Panc1 (cell line): ENCODE results near the gene TIAL1. TPM values are rescaled to one million over a fixed set of nuclear protein-coding genes. Genes with fewer than 3 reads are reported as not detected.
A peak's percentile ranks its signal among the peaks of the same experiment; 100 is the strongest.

Experiments
- ATAC-seq: fragments of 200-7000 bp; cut with Tn5 transposase; 2 replicates; pipeline ENCODE4 v1.9.1; 2020; ENCODE audit warnings: mild to moderate bottlenecking, moderate library complexity
- BruUV-seq: library from RNA; stranded (reverse); fragments of 400-500 nt; replicated peaks from 2 replicates; lab custom pipeline; 2021; lab: Mats Ljungman, UMichigan
- CTCF ChIA-PET: fragments of 300-600 bp; sonication (Branson Sonifier 250); formaldehyde crosslinking; loops from one replicate; lab custom pipeline; 2022; ENCODE audit warnings: antibody characterized with exemption; lab: Charles Lee
- POLR2A ChIA-PET: fragments of 300-600 bp; sonication (Branson Sonifier 250); formaldehyde crosslinking; loops from one replicate; lab custom pipeline; 2022; ENCODE audit warnings: antibody characterized with exemption; lab: Charles Lee
- DNase-seq: peaks from one replicate; pipeline ENCODE4 v3.0.0-alpha.2; 2010; ENCODE audit warnings: low read depth, low spot score
- H3K27ac ChIP-seq: 2 replicates; pipeline ENCODE4 v1.5.1; 2011; ENCODE audit warnings: mild to moderate bottlenecking, low read length, inconsistent platforms
- H3K27me3 ChIP-seq: fragments of 200-500 bp; sonication (Bioruptor generic); 2 replicates; pipeline ENCODE4 v1.6.0; 2014; ENCODE audit warnings: low read length, inconsistent platforms; ENCODE audit not compliant: control insufficient read depth, insufficient read depth
- H3K36me3 ChIP-seq: fragments of 200-500 bp; sonication (Bioruptor generic); 2 replicates; pipeline ENCODE4 v1.5.1; 2014; ENCODE audit warnings: inconsistent platforms, mild to moderate bottlenecking, low read length, moderate library complexity; ENCODE audit not compliant: control insufficient read depth, insufficient read depth
- H3K4me1 ChIP-seq: 2 replicates; pipeline ENCODE4 v1.5.1; 2011; ENCODE audit warnings: inconsistent platforms, mild to moderate bottlenecking, low read length, moderate library complexity; ENCODE audit not compliant: control insufficient read depth, insufficient read depth
- H3K4me3 ChIP-seq, 2 experiments: 2 replicates each; pipeline ENCODE4 v1.5.1; 2011 to 2012; ENCODE audit warnings: low read depth in 2 of 2, low read length in 2 of 2, mild to moderate bottlenecking in 2 of 2, inconsistent platforms in 1 of 2, moderate library complexity in 1 of 2
- H3K9me3 ChIP-seq: fragments of 200-500 bp; sonication (Bioruptor generic); 2 replicates; pipeline ENCODE4 v1.5.1; 2014; ENCODE audit warnings: low read depth, mild to moderate bottlenecking, inconsistent platforms, low read length, moderate library complexity; ENCODE audit not compliant: control insufficient read depth, insufficient read depth
- CTCF ChIP-seq: fragments of 450-650 bp; IDR thresholded peaks from 2 replicates; pipeline ENCODE4 v1.5.1; 2017; ENCODE audit warnings: mild to moderate bottlenecking
- POLR2AphosphoS5 ChIP-seq: IDR thresholded peaks from 2 replicates; pipeline ENCODE4 v1.6.1; 2012; ENCODE audit warnings: mild to moderate bottlenecking, low read depth, low read length, moderate library complexity
- SIN3A ChIP-seq: IDR thresholded peaks from 2 replicates; pipeline ENCODE4 v1.6.1; 2012; ENCODE audit warnings: low read depth, mild to moderate bottlenecking, low read length, moderate library complexity, borderline replicate concordance; ENCODE audit not compliant: insufficient read depth
- TCF7L2 ChIP-seq: IDR thresholded peaks from 2 replicates; pipeline ENCODE4 v1.6.1; 2011; ENCODE audit warnings: mild to moderate bottlenecking, low read depth, low read length, inconsistent platforms
- in situ Hi-C: cut with HindIII; loops from 2 replicates; pipeline ENCODE4 v1.10.0; 2016; ENCODE audit warnings: low sequenced_read_pairs, low pct_unique_long_range_greater_than_20kb
- intact Hi-C: fragments of 100-400 bp; cut with micrococcal nuclease; formaldehyde crosslinking; loops from one replicate; pipeline ENCODE4 v1.10.0; 2022; ENCODE audit not compliant: unreplicated experiment
- total RNA-seq: library from RNA; stranded (reverse); gene quantifications from one replicate; pipeline ENCODE4 v1.2.1, GENCODE V29; 2021; ENCODE audit not compliant: unreplicated experiment
- TF ChIP-seq, protein P1 (sequence below), 2 experiments: IDR thresholded peaks; 2 replicates each; pipeline ENCODE4 v1.6.1; 2011 to 2012; ENCODE audit warnings: low read depth in 2 of 2, control low read depth in 1 of 2, low read length in 1 of 2, mild to moderate bottlenecking in 1 of 2, moderate library complexity in 1 of 2; ENCODE audit not compliant: insufficient read depth in 1 of 2

Gene TIAL1
- total RNA-seq, 1 experiment from 2014 or later, result 236 TPM

DNA sequence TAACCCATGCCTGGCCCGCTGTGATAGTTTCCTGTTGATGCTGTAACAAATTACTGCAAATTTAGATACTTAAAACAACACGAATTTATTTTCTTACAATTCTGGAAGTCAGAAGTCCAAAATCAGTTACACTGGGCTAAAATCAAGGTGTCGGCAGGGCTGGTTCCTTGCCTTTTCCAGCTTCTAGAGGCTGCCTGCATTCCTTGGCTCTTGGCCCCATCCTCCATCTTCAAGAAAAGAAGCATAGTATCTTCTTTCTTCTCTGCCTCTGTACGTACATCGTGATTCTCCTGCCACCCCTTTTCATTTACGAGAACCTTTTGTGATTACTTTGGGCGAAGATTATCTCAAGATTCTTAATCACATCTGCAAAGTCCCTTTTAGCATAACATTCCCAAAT is 1.6 kb upstream of the TIAL1 start:
- no peak overlapping the region for H3K4me3 ChIP-seq
- intact Hi-C loops (no loop called here), in situ Hi-C loops (no loop called here)
- H3K27ac ChIP-seq, result no peak overlapping the region
- TF ChIP-seq, protein P1, sequence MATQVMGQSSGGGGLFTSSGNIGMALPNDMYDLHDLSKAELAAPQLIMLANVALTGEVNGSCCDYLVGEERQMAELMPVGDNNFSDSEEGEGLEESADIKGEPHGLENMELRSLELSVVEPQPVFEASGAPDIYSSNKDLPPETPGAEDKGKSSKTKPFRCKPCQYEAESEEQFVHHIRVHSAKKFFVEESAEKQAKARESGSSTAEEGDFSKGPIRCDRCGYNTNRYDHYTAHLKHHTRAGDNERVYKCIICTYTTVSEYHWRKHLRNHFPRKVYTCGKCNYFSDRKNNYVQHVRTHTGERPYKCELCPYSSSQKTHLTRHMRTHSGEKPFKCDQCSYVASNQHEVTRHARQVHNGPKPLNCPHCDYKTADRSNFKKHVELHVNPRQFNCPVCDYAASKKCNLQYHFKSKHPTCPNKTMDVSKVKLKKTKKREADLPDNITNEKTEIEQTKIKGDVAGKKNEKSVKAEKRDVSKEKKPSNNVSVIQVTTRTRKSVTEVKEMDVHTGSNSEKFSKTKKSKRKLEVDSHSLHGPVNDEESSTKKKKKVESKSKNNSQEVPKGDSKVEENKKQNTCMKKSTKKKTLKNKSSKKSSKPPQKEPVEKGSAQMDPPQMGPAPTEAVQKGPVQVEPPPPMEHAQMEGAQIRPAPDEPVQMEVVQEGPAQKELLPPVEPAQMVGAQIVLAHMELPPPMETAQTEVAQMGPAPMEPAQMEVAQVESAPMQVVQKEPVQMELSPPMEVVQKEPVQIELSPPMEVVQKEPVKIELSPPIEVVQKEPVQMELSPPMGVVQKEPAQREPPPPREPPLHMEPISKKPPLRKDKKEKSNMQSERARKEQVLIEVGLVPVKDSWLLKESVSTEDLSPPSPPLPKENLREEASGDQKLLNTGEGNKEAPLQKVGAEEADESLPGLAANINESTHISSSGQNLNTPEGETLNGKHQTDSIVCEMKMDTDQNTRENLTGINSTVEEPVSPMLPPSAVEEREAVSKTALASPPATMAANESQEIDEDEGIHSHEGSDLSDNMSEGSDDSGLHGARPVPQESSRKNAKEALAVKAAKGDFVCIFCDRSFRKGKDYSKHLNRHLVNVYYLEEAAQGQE (IDR thresholded peaks at IDR 0.05; ENCODE audit: insufficient read depth in 1 of 2, low read depth in 2 of 2, low read length in 1 of 2), result no peak
- TF ChIP-seq SIN3A (no peak), POLR2AphosphoS5 (no peak), CTCF (no peak), TCF7L2 (no peak)
- ATAC-seq, result no peak
- H3K4me1 ChIP-seq, result peaks cover 23% of the 10 kb centered on the region
- no peaks in the 10 kb centered on the region for H3K27me3 ChIP-seq
- ChIA-PET POLR2A (no interaction called here), CTCF (interaction anchor here (1.2 kb wide), 1 partner anchor 54 kb away, joined by 3 read pairs; no protein-coding TSS in a partner anchor)
- DNase-seq, result no peak
- peaks cover 15% of the 10 kb centered on the region for H3K36me3 ChIP-seq
- BruUV-seq, result no TSS peak
- H3K9me3 ChIP-seq, result no peaks in the 10 kb centered on the region; the same call in 1 of the 2 replicates

DNA sequence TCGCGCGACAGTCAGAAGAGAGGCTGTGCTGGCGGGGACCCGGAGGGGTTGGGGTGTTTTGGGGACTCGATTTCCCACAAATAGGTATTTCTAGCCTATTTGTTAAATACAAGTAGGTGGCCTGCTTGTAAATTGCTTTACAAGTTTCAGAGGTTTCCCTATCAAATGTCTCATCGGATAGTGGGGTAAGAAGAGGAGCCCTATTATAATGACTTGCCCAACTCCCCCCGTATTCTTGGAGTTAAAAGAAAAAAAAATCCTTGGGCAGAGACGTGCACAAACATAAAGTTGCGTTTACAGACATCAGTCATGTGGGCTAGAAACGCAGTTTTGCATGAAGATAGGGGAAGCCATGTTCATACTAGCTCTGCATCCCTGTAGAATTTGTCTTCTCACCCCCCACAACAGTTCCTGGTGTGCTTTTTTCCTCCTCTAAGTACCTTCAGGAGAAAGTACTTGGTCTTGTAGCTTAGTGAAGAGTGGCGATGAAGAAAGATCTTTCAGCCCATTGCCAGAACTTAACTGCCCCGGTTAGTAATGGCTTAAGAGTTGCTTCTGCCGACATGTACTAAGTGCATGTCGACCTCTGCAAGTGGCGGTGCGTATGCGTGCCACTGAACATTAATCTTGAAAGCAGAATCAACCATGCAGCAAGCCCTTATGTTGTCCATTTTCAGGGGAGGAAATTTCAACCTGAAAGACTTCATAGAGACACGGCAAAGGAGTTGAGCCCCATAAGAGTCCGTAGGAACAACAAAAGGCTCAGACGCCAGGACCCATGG is 832 bp upstream of the TIAL1 start:
- Histone ChIP-seq H3K27me3 (no peaks in the 10 kb centered on the region), H3K9me3 (no peaks in the 10 kb centered on the region; the same call in 1 of the 2 replicates), H3K36me3 (peaks cover 19% of the 10 kb centered on the region), H3K4me3 (peak overlapping the region; percentile 89 to 93), H3K4me1 (peaks cover 31% of the 10 kb centered on the region), H3K27ac (peak overlapping the region; percentile 96)
- intact Hi-C loops (no loop called here), in situ Hi-C loops (no loop called here)
- DNase-seq (no peak), ATAC-seq (no peak)
- TSS peak; percentile 92 for BruUV-seq
- ChIA-PET CTCF (interaction anchor here (0.6 to 1.2 kb wide), 2 partner anchors 55 to 397 kb away, joined by 3 to 4 read pairs; no protein-coding TSS in a partner anchor), POLR2A (interaction anchor here (0.5 kb wide), 1 partner anchor 67 kb away, joined by 3 read pairs; no protein-coding TSS in a partner anchor)
- no peak for TF ChIP-seq POLR2AphosphoS5
- TF ChIP-seq, protein P1 (IDR thresholded peaks at IDR 0.05; ENCODE audit: insufficient read depth in 1 of 2, low read depth in 2 of 2, low read length in 1 of 2), result no peak
- TF ChIP-seq CTCF, result no peak
- TF ChIP-seq SIN3A, result no peak
- TF ChIP-seq TCF7L2, result no peak
